HepG2 (cell line): ENCODE measurements around the gene ACACA. TPM values are rescaled to one million over a fixed set of nuclear protein-coding genes. Genes with fewer than 3 reads are reported as not detected.

Experiments
- AGO2 ChIP-seq: fragments of 200-400 bp; formaldehyde crosslinking; optimal IDR thresholded peaks from 2 replicates; pipeline ENCODE3; 2017; ENCODE audit warnings: mild to moderate bottlenecking, low read depth, low read length, moderate library complexity
- CENPX ChIP-seq: sonication (generic); formaldehyde crosslinking; IDR thresholded peaks from 2 replicates; pipeline ENCODE4 v1.9.0; 2021; ENCODE audit warnings: mild to moderate bottlenecking, missing genetic modification reagents, moderate library complexity
- HMG20A ChIP-seq: IDR thresholded peaks from 2 replicates; pipeline ENCODE4 v1.6.1; 2016; ENCODE audit warnings: borderline replicate concordance
- ZNF333 ChIP-seq: sonication (generic); formaldehyde crosslinking; IDR thresholded peaks from 2 replicates; pipeline ENCODE4 v1.4.0; 2020; ENCODE audit warnings: mild to moderate bottlenecking, missing genetic modification reagents, borderline replicate concordance
- polyA plus RNA-seq, 8 experiments: library from polyadenylated mRNA; depleted of rRNA in 3 of 8; stranded (reverse) in 7 of 8; unstranded in 1 of 8; fragments of >200 nt; fragmentation: Illumina TruSeq in 4 of 8; extraction: Trizol in 4 of 8; gene quantifications; 2 replicates each; pipeline versions ENCODE4 v1.2.1 to v1.2.3, GENCODE V29; 2011 to 2016; ENCODE audit warnings: low read depth in 4 of 8, missing spikeins in 1 of 8, mixed read lengths in 1 of 8; ENCODE audit not compliant: insufficient read depth in 1 of 8
- total RNA-seq, 5 experiments: library from RNA; depleted of rRNA; stranded (reverse); fragments of >200 nt; fragmentation: Illumina TruSeq; extraction: Trizol; gene quantifications; 2 replicates each; pipeline ENCODE4 v1.2.3, GENCODE V29; 2016; ENCODE audit warnings: low read depth in 1 of 5
- TF ChIP-seq, protein P1 (sequence below): sonication (generic); formaldehyde crosslinking; IDR thresholded peaks from 2 replicates; pipeline ENCODE4 v1.5.1; 2020; ENCODE audit warnings: mild to moderate bottlenecking, missing genetic modification reagents
- TF ChIP-seq, protein P2 (sequence below), 2 experiments: fragments of 450-650 bp in 1 of 2; sonication (generic) in 1 of 2; formaldehyde crosslinking in 1 of 2; IDR thresholded peaks; 2 replicates each; pipeline versions ENCODE4 v1.6.1 to v1.8.0; 2016 to 2022; ENCODE audit warnings: antibody characterized with exemption in 1 of 2, mild to moderate bottlenecking in 1 of 2, missing genetic modification reagents in 1 of 2

The ACACA gene
- total and polyA plus RNA-seq, 2 of the 13 experiments (the other 11 are each of a cell fraction or from before 2014, with no cell fraction given), result 39.2 to 47.2 TPM

DNA sequence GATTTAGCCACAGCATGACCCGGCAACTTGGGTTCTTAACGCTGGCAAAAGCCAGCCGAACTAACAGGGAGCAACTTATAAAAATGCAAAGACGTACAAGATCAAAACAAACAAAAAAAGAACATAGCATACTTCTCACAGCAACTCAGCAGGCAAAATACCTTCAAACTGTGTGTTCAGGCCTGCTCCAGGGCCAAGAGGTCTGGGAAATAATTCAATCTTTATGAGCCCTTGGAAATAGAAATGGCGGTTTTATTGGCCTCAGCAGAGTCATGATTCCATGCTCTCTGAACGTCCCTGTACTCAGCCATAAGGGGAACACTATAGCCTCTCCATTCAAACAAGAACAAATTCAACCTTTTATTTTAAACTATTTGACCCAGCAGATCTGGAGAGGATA, 132.2 kb downstream of the ACACA start (continued):
- TF ChIP-seq, protein P1, sequence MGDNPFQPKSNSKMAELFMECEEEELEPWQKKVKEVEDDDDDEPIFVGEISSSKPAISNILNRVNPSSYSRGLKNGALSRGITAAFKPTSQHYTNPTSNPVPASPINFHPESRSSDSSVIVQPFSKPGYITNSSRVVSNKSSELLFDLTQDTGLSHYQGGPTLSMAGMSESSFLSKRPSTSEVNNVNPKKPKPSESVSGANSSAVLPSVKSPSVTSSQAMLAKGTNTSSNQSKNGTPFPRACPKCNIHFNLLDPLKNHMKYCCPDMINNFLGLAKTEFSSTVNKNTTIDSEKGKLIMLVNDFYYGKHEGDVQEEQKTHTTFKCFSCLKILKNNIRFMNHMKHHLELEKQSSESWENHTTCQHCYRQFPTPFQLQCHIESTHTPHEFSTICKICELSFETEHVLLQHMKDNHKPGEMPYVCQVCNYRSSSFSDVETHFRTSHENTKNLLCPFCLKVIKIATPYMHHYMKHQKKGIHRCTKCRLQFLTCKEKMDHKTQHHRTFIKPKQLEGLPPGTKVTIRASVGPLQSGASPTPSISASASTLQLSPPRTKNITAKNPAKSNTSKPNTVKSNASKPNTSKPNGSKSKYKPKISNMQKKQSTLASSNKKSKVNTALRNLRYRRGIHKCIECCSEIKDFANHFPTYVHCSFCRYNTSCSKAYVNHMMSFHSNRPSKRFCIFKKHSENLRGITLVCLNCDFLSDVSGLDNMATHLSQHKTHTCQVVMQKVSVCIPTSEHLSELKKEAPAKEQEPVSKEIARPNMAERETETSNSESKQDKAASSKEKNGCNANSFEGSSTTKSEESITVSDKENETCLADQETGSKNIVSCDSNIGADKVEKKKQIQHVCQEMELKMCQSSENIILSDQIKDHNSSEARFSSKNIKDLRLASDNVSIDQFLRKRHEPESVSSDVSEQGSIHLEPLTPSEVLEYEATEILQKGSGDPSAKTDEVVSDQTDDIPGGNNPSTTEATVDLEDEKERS (CRISPR knock-in tag), result no peak
- no peak for TF ChIP-seq CENPX (CRISPR knock-in tag)
- TF ChIP-seq HMG20A (CRISPR knock-in tag), result no peak
- no peak for TF ChIP-seq AGO2
- TF ChIP-seq, protein P2, sequence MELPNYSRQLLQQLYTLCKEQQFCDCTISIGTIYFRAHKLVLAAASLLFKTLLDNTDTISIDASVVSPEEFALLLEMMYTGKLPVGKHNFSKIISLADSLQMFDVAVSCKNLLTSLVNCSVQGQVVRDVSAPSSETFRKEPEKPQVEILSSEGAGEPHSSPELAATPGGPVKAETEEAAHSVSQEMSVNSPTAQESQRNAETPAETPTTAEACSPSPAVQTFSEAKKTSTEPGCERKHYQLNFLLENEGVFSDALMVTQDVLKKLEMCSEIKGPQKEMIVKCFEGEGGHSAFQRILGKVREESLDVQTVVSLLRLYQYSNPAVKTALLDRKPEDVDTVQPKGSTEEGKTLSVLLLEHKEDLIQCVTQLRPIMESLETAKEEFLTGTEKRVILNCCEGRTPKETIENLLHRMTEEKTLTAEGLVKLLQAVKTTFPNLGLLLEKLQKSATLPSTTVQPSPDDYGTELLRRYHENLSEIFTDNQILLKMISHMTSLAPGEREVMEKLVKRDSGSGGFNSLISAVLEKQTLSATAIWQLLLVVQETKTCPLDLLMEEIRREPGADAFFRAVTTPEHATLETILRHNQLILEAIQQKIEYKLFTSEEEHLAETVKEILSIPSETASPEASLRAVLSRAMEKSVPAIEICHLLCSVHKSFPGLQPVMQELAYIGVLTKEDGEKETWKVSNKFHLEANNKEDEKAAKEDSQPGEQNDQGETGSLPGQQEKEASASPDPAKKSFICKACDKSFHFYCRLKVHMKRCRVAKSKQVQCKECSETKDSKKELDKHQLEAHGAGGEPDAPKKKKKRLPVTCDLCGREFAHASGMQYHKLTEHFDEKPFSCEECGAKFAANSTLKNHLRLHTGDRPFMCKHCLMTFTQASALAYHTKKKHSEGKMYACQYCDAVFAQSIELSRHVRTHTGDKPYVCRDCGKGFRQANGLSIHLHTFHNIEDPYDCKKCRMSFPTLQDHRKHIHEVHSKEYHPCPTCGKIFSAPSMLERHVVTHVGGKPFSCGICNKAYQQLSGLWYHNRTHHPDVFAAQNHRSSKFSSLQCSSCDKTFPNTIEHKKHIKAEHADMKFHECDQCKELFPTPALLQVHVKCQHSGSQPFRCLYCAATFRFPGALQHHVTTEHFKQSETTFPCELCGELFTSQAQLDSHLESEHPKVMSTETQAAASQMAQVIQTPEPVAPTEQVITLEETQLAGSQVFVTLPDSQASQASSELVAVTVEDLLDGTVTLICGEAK (IDR thresholded peaks at IDR 0.05), result no peak
- TF ChIP-seq, protein P2 (CRISPR knock-in tag; IDR thresholded peaks at IDR 0.05), result no peak
- no peak for TF ChIP-seq ZNF333 (CRISPR knock-in tag)
- TF ChIP-seq, all 625 proteins: peak for 0
